Retina (tissue), 1 donor: ENCODE results near the gene BTAF1.
A peak's percentile ranks its signal among the peaks of the same experiment; 100 is the strongest.
"Not testable (repeated sequence)": the region's sequence is repeated elsewhere in the genome, so short reads cannot be mapped to it uniquely, and the experiment has no call there.

ENCODE experiments used
- DNase-seq: peaks from one replicate; pipeline ENCODE4 v3.0.0-alpha.2; 2016

The BTAF1 gene

GRCh38 chr10:91980319-91980718 is 56.7 kb downstream of the BTAF1 start:
- no peak for DNase-seq

DNA sequence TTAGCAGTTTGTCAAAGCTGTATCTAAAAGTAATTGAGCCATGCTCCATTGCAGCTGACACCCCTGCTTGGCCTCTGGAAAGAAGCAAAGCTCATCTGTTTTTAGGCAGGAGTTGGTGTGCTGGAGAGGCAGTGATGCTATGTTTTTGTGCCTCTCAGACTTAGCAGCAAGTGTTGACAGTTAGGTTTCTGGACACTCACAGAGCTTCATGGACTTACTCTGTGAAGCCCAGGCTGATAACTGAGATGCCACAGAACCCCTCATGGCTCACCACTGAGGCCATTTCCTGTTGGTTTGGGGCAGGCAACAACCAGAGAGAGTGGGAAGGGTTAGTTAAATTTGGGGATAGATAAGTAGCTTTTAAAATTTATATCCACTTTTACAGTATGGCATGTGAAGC is 59.8 kb downstream of the BTAF1 start:
- DNase-seq: no peak

DNA sequence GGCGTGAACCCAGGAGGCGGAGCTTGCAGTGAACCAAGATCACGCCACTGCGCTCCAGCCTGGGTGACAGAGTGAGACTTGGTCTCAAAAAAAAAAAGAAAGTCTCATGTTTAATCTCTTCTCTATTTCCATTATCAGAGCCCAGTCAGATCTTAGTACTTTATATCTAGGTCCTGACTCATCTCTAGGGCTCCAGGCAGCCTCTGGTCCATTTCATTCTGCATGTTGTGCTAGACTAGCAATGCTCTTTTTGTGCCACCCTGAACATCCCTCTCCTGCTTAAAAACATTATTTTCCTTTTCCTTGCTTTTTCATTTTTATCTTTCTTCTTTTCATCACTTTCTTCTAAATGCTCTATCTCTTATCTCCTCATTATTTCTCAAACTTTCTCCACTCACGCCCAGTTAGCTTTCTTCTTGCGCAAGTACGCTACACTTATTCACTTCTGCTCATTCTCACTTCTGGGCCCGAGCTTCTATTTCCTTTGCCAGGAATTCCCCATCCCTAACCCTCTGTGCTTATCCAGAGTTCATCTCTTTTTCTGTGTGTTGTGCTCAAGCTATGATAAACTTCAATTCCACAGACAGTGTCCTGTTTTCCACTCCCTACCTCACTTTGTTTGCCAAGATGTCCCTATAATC is 63.9 kb downstream of the BTAF1 start:
- no peak for DNase-seq

- DNase-seq: no peak
Measured at GRCh38 chr10:91992031-91992430, 68.5 kb downstream of the BTAF1 start.

GRCh38 chr10:91996266-91996665 is 72.7 kb downstream of the BTAF1 start:
- DNase-seq: no peak

GRCh38 chr10:92001581-92001980 is 78.0 kb downstream of the BTAF1 start:
- DNase-seq: no peak

DNA sequence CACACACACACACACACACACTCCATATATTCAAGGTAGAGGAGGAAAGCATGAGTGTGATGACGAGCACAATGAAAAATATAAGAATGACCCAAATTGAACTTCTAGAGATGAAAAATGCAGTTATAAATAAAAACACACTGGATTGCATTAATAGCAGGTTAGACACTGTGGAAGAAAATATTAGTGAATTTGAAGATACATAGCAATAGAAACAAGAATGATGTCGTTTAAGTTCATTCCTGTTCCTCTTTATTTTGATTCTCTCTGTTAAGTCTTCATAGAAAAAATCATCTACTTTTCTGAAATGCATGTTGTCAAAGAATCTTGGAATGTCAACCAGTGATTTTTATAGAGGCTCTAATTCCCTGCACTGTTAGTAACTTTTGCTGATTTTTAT is 78.4 kb downstream of the BTAF1 start:
- DNase-seq: no peak

DNA sequence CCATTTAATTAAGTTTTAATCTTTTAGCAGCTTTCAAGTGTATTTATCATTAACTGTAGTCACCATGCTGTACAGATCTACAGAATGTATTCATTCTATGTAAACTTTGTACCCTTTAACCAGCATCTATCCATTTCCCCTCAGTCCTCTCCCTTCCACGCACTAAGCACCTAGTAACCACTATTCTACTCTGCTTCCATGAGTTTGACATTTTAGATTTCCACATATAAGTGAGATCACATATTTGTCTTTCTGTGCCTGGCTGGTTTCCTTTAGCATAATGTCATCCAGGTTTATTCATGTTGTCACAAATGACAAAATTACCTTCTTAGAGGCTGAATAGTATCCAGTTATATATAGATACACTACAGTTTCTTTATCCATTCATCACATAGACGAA is 79.7 kb downstream of the BTAF1 start:
- DNase-seq: no peak

DNA sequence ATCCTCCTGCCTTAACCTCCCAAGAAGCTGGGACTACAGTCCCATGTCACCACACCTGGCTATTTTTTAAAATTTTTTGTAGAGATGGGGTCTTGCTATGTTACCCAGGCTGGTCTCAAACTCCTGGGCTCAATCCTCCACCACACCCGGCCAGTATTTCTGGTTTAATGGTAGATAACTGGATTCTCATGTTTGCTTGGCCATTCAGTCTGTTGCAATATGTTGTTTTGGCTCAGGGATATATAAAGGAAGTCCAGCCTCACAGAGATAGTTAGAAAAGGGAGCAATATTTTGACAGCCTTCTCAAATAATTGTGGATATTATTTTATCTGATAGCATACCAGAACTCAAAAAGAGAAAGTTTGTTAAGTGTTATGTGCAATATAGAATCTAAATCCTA is 82.4 kb downstream of the BTAF1 start:
- DNase-seq: no peak

- no peak for DNase-seq
Measured at GRCh38 chr10:92009445-92009844, 85.9 kb downstream of the BTAF1 start.

GRCh38 chr10:92010047-92010735 is 86.6 kb downstream of the BTAF1 start:
- no peak for DNase-seq

DNA sequence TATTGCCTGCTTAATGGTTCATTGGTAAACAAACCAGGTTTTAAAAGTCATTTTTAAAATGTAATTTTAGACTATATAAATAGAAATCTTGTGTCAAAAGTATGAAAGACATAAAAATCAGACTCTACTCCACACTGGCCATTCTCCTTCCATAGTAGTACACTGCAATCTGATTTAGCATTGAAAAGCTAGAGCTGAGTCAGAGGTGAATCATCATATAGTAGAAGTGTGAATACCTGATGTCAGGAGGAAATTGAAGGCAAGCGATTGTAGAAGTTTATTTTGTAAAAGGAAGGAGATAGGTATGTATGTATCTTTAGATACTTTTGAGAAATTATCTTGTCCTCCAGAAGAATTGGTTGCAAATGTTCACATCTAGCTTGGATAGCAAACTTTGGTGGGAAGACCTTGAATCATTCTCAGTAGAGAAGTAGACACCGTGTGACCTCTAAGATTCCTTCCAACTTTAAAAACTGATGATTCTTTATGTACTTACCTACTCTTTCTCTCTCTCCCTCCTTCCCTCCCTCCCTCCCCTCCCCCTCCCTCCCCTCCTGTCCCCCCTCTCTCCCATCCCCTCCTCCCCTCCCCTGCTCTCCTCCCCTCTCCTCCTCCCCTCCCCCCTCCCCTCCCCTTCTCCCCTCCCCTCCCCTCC is 88.1 kb downstream of the BTAF1 start:
- DNase-seq: no peak

- DNase-seq: no peak
Measured at GRCh38 chr10:92014620-92015019, 91.0 kb downstream of the BTAF1 start.

DNA sequence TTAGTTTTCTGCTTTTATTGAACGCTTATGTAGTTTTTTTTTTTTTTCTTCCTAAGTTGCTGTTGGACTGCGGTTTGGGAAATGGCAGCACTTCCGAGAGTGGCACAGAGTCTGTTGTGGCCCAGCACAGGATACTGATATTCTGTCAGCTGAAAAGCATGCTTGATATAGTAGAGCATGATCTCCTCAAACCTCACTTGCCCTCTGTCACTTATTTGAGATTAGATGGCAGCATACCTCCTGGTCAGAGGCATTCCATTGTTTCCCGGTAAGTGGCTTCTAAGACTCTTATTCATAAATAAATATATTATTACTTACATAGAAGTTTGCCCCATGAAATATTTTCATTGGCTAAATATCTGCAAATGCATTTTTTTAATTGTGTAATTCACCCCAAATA is 101.1 kb downstream of the BTAF1 start:
- no peak for DNase-seq

DNA sequence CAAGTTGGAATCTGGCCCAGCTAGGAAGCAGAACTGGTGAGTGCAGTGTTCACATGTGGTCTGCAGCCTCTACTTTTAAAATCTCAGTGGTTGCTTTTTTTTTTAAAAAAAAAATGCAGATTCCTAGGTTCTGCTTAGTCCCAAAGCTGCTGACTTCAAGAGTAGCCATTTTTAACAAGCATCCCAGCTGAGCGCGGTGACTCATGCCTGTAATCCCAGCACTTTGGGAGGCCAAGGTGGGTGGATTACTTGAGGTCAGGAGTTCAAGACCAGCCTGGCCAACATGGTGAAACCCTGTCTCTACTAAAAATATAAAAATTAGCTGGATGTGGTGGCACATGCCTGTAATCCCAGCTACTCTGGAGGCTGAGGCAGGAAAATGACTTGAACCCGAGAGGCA is 101.8 kb downstream of the BTAF1 start:
- not testable (repeated sequence) for DNase-seq

GRCh38 chr10:92027141-92027540 is 103.6 kb downstream of the BTAF1 start:
- no peak for DNase-seq

GRCh38 chr10:92031580-92031979 is 108.0 kb downstream of the BTAF1 start:
- no peak for DNase-seq

- not testable (repeated sequence) for DNase-seq
Measured at GRCh38 chr10:92033070-92033469, 109.5 kb downstream of the BTAF1 start.

GRCh38 chr10:92038949-92039348 is 115.4 kb downstream of the BTAF1 start:
- DNase-seq: no peak

DNA sequence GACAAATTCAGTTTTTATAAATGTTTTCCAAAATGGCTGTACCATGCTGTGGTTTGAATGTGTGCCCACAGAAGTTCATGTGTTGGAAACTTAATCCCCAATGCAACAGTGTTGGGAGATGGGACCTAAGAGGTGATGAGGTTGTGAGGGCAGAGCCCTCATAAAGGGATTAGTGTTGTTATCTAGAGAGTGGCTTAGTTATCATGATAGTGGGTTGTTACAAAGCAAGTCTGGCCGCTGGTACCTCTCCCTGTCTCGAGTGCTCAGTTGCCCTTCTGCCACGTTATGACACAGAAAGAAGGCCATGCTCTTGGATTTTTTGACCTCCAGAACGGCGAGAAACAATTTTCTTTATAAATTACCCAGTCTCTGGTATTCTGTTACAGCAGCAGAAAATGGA is 119.0 kb downstream of the BTAF1 start:
- no peak for DNase-seq

DNA sequence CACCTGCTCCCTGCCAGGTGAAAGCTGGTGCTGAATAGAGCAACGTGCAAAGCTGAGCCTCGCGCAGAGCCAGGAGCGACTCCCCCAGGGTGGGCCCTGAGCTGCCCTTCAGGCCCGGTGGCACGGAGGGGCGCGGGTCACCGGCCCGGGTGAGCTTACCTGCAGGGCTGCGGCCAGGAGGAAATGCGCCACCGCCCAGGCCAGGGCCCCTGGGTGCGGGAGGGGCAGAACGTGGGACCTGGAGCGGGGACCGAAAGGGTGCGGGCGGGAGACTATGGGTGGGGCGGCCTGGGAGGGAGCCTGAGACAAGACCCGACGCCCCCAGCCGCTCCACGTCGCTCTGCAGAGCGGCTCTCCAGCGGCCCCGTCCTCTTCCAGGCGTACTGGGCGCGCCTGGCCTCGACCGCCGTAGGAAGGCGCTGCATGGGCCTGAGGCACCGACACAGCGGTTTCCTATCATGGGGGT is 122.1 kb downstream of the BTAF1 start:
- peak; percentile 44 for DNase-seq

GRCh38 chr10:92047215-92047614 is 123.6 kb downstream of the BTAF1 start:
- no peak for DNase-seq

DNA sequence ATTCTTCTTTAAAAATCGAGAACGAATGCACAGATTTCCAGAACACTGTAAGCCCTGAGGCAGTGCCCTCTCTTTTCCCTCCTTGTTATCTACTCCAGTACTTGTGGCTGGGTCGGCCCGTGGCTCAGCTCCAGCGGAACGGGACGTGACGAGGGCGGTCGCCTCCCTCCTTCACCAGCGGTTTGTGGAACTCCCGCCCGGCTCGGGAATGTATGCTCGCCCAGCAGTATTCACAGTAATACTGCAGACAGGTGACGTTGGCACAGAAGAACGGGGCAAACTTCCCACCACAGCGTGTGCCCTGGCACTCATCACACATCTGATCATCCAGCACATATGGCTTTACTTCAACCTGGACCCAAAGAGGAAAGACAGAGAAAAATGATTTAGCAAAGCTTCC is 128.5 kb downstream of the BTAF1 start:
- DNase-seq: no peak

- DNase-seq: no peak
Measured at GRCh38 chr10:92052741-92053140, 129.2 kb downstream of the BTAF1 start.
